Choroid plexus epithelial cell (primary cell): ENCODE data around the gene AKT2.

Experiments
- DNase-seq: peaks from one replicate; pipeline ENCODE4 v3.0.0-alpha.2; 2010; ENCODE audit warnings: low read depth
- H3K4me3 ChIP-seq: 2 replicates; pipeline ENCODE4 v1.5.1; 2011; ENCODE audit warnings: low read depth, mild to moderate bottlenecking, control low read depth, low read length, moderate library complexity
- CTCF ChIP-seq: conservative IDR thresholded peaks from 2 replicates; pipeline ENCODE4 v1.5.1; 2011; ENCODE audit warnings: low read depth, mild to moderate bottlenecking, control low read depth, inconsistent platforms, low read length, moderate library complexity

Gene AKT2

GRCh38 chr19:40273469-40274360 lies 11.4 kb downstream of the AKT2 start:
- H3K4me3 ChIP-seq, result no peak overlapping the region
- no peak for DNase-seq
- no peak for TF ChIP-seq CTCF

GRCh38 chr19:40272261-40272660 lies 12.9 kb downstream of the AKT2 start:
- no peak for DNase-seq
- H3K4me3 ChIP-seq, result no peak overlapping the region
- no peak for TF ChIP-seq CTCF

GRCh38 chr19:40271706-40272105 lies 13.4 kb downstream of the AKT2 start:
- no peak for TF ChIP-seq CTCF
- peak; percentile 37 for DNase-seq
- H3K4me3 ChIP-seq, result no peak overlapping the region

GRCh38 chr19:40270362-40271089 lies 14.6 kb downstream of the AKT2 start:
- no peak for DNase-seq
- H3K4me3 ChIP-seq, result no peak overlapping the region
- TF ChIP-seq CTCF, result no peak

- no peak for TF ChIP-seq CTCF
- no peak overlapping the region for H3K4me3 ChIP-seq
- DNase-seq, result no peak
These were observed 15.8 kb downstream of the AKT2 start for GRCh38 chr19:40269216-40269940.

DNA sequence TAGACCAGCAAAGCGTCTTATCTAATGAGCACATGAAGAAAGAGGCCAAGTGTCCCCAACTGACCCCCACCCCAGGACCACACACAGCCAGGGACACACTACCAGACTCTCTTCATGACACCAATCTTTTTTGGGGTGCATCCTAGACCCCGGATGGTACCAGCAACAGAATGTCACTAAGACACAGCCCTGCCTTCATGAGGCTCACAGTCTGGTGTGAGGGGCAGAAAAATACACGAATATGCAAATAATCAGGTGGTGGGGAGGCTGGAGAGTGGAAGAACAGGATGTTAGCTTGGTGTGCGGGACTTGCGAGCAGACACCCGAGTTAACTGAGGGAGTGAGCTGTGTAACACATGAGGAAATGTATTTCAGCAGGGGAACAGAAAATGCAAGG lies 17.5 kb downstream of the AKT2 start:
- TF ChIP-seq CTCF, result no peak
- no peak overlapping the region for H3K4me3 ChIP-seq
- DNase-seq, result no peak
